Measurements from ENCODE around the gene LIPC. TPM values are rescaled to one million over a fixed set of nuclear protein-coding genes. Genes with fewer than 3 reads are reported as not detected.

Gene LIPC
- total and polyA plus RNA-seq, 9 of the 15 experiments (the other 6 are each of a cell fraction or from before 2014, with no cell fraction given) = 0.07 to 0.41 (median 0.11) TPM; not detected in 2

DNA sequence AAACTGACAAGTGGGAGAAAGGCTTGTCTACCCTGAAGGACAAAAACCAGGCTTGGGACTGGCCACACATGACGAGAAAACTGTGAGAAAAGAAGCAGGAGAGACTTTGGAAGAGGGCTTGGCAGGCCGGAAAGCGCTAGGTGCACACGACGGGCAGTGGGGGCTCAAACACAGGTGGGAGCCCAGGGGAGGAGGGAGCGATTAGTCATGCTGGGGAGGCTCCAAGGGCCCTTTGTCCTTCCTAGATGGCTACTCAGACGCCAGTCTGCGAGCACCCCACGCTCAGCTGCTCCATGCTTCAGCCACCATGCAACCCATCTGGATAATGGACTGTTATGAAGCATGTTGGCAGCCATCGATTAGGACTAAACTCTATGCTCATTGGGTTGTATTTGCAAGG lies 17.1 kb downstream of the LIPC start (continued):
- TF ChIP-seq U2AF2 (optimal IDR thresholded peaks at IDR 0.05; ENCODE audit: low read depth, low read length) = no peak
- TF ChIP-seq SNIP1 (IDR thresholded peaks at IDR 0.05; ENCODE audit: low read depth) = no peak
- TF ChIP-seq, protein P1, sequence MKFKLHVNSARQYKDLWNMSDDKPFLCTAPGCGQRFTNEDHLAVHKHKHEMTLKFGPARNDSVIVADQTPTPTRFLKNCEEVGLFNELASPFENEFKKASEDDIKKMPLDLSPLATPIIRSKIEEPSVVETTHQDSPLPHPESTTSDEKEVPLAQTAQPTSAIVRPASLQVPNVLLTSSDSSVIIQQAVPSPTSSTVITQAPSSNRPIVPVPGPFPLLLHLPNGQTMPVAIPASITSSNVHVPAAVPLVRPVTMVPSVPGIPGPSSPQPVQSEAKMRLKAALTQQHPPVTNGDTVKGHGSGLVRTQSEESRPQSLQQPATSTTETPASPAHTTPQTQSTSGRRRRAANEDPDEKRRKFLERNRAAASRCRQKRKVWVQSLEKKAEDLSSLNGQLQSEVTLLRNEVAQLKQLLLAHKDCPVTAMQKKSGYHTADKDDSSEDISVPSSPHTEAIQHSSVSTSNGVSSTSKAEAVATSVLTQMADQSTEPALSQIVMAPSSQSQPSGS (CRISPR knock-in tag; IDR thresholded peaks at IDR 0.05) = no peak
- TF ChIP-seq, protein P2, sequence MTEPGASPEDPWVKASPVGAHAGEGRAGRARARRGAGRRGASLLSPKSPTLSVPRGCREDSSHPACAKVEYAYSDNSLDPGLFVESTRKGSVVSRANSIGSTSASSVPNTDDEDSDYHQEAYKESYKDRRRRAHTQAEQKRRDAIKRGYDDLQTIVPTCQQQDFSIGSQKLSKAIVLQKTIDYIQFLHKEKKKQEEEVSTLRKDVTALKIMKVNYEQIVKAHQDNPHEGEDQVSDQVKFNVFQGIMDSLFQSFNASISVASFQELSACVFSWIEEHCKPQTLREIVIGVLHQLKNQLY (CRISPR knock-in tag; conservative IDR thresholded peaks at IDR 0.05) = no peak
- no peak for TF ChIP-seq ZNF347 (CRISPR knock-in tag; IDR thresholded peaks at IDR 0.05; ENCODE audit: low read depth)
- TF ChIP-seq YY1 (IDR thresholded peaks at IDR 0.05; ENCODE audit: borderline replicate concordance in 1 of 3, control insufficient read depth in 1 of 3, extremely low read depth in 1 of 3, insufficient read depth in 3 of 3, insufficient read length in 1 of 3, insufficient replicate concordance in 2 of 3, low read depth in 1 of 3, low read length in 2 of 3) = no peak

DNA sequence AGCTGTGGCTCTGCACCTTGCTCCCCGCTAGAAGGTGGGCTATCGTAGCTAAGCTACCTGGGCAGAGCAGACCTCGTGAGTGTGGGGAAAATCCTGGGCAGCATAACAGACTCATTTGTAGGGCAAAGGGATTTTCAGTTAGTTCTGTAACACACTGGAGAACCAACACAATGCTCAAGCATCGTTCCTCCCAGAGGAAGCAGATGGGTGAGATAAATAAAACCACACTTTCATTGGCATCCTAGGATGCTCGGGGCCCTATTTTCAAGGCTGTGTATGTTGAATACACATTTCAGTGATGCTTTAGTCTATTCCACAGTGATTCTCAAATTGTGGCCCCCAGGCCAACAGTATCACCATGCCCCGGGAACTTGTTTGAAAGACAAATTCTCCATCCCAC lies 20.0 kb downstream of the LIPC start:
- CTCF ChIA-PET (ENCODE audit: low intra/inter-chr PET ratio) = no interaction called here
- WGBS (ENCODE audit: insufficient coverage, low coverage, missing lambda C conversion rate) = 23% methylated on average over 6 of the region's 6 CpGs
- in situ Hi-C loops (cut with MboI) = no loop called here
- no peak for TF ChIP-seq ATF1 (CRISPR knock-in tag; IDR thresholded peaks at IDR 0.05)
- TF ChIP-seq ATF1 (tag; IDR thresholded peaks at IDR 0.05) = no peak
- TF ChIP-seq, protein P3, sequence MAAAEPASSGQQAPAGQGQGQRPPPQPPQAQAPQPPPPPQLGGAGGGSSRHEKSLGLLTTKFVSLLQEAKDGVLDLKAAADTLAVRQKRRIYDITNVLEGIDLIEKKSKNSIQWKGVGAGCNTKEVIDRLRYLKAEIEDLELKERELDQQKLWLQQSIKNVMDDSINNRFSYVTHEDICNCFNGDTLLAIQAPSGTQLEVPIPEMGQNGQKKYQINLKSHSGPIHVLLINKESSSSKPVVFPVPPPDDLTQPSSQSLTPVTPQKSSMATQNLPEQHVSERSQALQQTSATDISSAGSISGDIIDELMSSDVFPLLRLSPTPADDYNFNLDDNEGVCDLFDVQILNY (CRISPR knock-in tag; IDR thresholded peaks at IDR 0.05) = no peak
- no peak for TF ChIP-seq SOX6 (IDR thresholded peaks at IDR 0.05)
- no peak for TF ChIP-seq STAG1 (CRISPR knock-in tag; IDR thresholded peaks at IDR 0.05; ENCODE audit: borderline replicate concordance)
- TF ChIP-seq NFE2 (IDR thresholded peaks at IDR 0.05; ENCODE audit: low read depth) = no peak
- no peak for TF ChIP-seq ZNF232 (CRISPR knock-in tag; IDR thresholded peaks at IDR 0.05)
- no peak for TF ChIP-seq ZKSCAN8 (CRISPR knock-in tag; IDR thresholded peaks at IDR 0.05)
- TF ChIP-seq, protein P4, sequence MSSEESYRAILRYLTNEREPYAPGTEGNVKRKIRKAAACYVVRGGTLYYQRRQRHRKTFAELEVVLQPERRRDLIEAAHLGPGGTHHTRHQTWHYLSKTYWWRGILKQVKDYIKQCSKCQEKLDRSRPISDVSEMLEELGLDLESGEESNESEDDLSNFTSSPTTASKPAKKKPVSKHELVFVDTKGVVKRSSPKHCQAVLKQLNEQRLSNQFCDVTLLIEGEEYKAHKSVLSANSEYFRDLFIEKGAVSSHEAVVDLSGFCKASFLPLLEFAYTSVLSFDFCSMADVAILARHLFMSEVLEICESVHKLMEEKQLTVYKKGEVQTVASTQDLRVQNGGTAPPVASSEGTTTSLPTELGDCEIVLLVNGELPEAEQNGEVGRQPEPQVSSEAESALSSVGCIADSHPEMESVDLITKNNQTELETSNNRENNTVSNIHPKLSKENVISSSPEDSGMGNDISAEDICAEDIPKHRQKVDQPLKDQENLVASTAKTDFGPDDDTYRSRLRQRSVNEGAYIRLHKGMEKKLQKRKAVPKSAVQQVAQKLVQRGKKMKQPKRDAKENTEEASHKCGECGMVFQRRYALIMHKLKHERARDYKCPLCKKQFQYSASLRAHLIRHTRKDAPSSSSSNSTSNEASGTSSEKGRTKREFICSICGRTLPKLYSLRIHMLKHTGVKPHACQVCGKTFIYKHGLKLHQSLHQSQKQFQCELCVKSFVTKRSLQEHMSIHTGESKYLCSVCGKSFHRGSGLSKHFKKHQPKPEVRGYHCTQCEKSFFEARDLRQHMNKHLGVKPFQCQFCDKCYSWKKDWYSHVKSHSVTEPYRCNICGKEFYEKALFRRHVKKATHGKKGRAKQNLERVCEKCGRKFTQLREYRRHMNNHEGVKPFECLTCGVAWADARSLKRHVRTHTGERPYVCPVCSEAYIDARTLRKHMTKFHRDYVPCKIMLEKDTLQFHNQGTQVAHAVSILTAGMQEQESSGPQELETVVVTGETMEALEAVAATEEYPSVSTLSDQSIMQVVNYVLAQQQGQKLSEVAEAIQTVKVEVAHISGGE (CRISPR knock-in tag; IDR thresholded peaks at IDR 0.05) = no peak

More for the DNA sequence above, 20.0 kb downstream of the LIPC start:
- intact Hi-C loops (cut with micrococcal nuclease) = no loop called here
- Histone ChIP-seq H3K4me3 (no peak overlapping the region), H4K20me1 (replicated peaks; ENCODE audit: control insufficient read depth, insufficient read depth, low read length) (no peaks in the 10 kb centered on the region), H3K9me3 (replicated peaks; ENCODE audit: control insufficient read depth, insufficient read depth, low read depth, low read length) (no peaks in the 10 kb centered on the region), H2AFZ (ENCODE audit: low read depth, low read length) (no peak overlapping the region), H3K9ac (ENCODE audit: insufficient read depth in 1 of 2, low read depth in 2 of 2, low read length in 2 of 2) (no peak overlapping the region), H3K4me1 (replicated peaks in 1 of 2; ENCODE audit: control insufficient read depth in 2 of 2, insufficient read depth in 2 of 2, low read length in 2 of 2) (peaks cover 0 to 18% of the 10 kb centered on the region in 2 experiments; a peak in 3 of 5 replicates), H3K27me3 (ENCODE audit: control insufficient read depth in 2 of 2, insufficient read depth in 2 of 2, low read length in 2 of 2) (no peaks in the 10 kb centered on the region), H3K9me1 (ENCODE audit: control insufficient read depth, insufficient read depth, low read length) (no peaks in the 10 kb centered on the region), H3K36me3 (ENCODE audit: control insufficient read depth, insufficient read depth, low read length) (no peaks in the 10 kb centered on the region), H3K27ac (ENCODE audit: extremely low read depth, low read depth, low read length) (no peak overlapping the region), H3K4me2 (ENCODE audit: insufficient read depth, low read length) (no peak overlapping the region), H3K79me2 (ENCODE audit: control insufficient read depth, insufficient read depth, low read length) (no peaks in the 10 kb centered on the region)
- POLR2A ChIA-PET = no interaction called here
- FAIRE-seq = no peak
- DNase-seq (ENCODE audit: extremely low read depth in 1 of 4, low spot score in 3 of 4) = no peak
- ATAC-seq = no peak
- no TSS peak for BruUV-seq (replicated peaks)
